WTC11 (cell line): ENCODE results near the gene KRAS. TPM values are rescaled to one million over a fixed set of nuclear protein-coding genes. Genes with fewer than 3 reads are reported as not detected.

ENCODE experiments used
- ATAC-seq: fragments of 200-7000 bp; cut with Tn5 transposase; 2 replicates; pipeline ENCODE4 v1.10.0; 2021; ENCODE audit warnings: mild to moderate bottlenecking, moderate library complexity
- CTCF ChIA-PET: fragments of 300-600 bp; sonication (Branson Sonifier 250); formaldehyde crosslinking; loops from one replicate; lab custom pipeline; 2021; ENCODE audit warnings: antibody characterized with exemption; lab: Charles Lee
- POLR2A ChIA-PET: fragments of 350-600 bp; sonication (Branson Sonifier 250); formaldehyde crosslinking; loops from one replicate; lab custom pipeline; 2021; ENCODE audit warnings: antibody characterized with exemption; lab: Charles Lee
- DNase-seq: peaks from one replicate; pipeline ENCODE4 v3.0.0; 2021; ENCODE audit warnings: low spot score
- H3K27ac Mint-ChIP-seq: 2 replicates; pipeline ENCODE4 v1.8.0; 2021; ENCODE audit warnings: mixed read lengths
- H3K27me3 Mint-ChIP-seq: 2 replicates; pipeline ENCODE4 v1.8.0; 2021; ENCODE audit warnings: low read depth, mild to moderate bottlenecking, moderate library complexity, mixed read lengths
- H3K36me3 Mint-ChIP-seq: 2 replicates; pipeline ENCODE4 v1.8.0; 2021; ENCODE audit warnings: mixed read lengths
- H3K4me1 Mint-ChIP-seq: 2 replicates; pipeline ENCODE4 v1.8.0; 2022; ENCODE audit warnings: mixed read lengths
- H3K4me3 Mint-ChIP-seq: 2 replicates; pipeline ENCODE4 v1.8.0; 2021; ENCODE audit warnings: mild to moderate bottlenecking, moderate library complexity, mixed read lengths
- H3K9me3 Mint-ChIP-seq: 2 replicates; pipeline ENCODE4 v1.8.0; 2021; ENCODE audit warnings: mixed read lengths
- ELF4 ChIP-seq: sonication (generic); formaldehyde crosslinking; IDR thresholded peaks from 2 replicates; pipeline ENCODE4 v1.8.1; 2022; ENCODE audit warnings: low read depth, mild to moderate bottlenecking, moderate library complexity, missing genetic modification reagents
- EMX1 ChIP-seq: fragments of 250-450 bp; sonication (Bioruptor Pico); IDR thresholded peaks from 2 replicates; pipeline ENCODE4 v1.8.0; 2021; ENCODE audit warnings: mild to moderate bottlenecking
- ETV6 ChIP-seq: sonication (generic); formaldehyde crosslinking; IDR thresholded peaks from 2 replicates; pipeline ENCODE4 v1.8.1; 2022; ENCODE audit warnings: mild to moderate bottlenecking, missing genetic modification reagents
- FOXP1 ChIP-seq: sonication (generic); formaldehyde crosslinking; IDR thresholded peaks from 2 replicates; pipeline ENCODE4 v1.8.0; 2022; ENCODE audit warnings: missing genetic modification reagents, mild to moderate bottlenecking, moderate library complexity, borderline replicate concordance
- GTF2I ChIP-seq: fragments of 250-450 bp; sonication (Bioruptor Pico); conservative IDR thresholded peaks from 2 replicates; pipeline ENCODE4 v1.4.0; 2021; ENCODE audit warnings: mild to moderate bottlenecking
- HMGA2 ChIP-seq: fragments of 250-450 bp; sonication (Bioruptor Pico); IDR thresholded peaks from 2 replicates; pipeline ENCODE4 v1.4.0; 2021; ENCODE audit warnings: mild to moderate bottlenecking, moderate library complexity
- PRRX2 ChIP-seq: fragments of 250-450 bp; sonication (Bioruptor Pico); IDR thresholded peaks from 2 replicates; pipeline ENCODE4 v1.8.0; 2021; ENCODE audit warnings: mild to moderate bottlenecking
- SOX15 ChIP-seq: fragments of 250-450 bp; sonication (Bioruptor Pico); IDR thresholded peaks from 2 replicates; pipeline ENCODE4 v1.9.0; 2021; ENCODE audit warnings: mild to moderate bottlenecking
- TEAD4 ChIP-seq: sonication (generic); formaldehyde crosslinking; IDR thresholded peaks from 2 replicates; pipeline ENCODE4 v1.8.0; 2022; ENCODE audit warnings: mild to moderate bottlenecking, missing genetic modification reagents
- ZNF121 ChIP-seq: sonication (generic); formaldehyde crosslinking; IDR thresholded peaks from 2 replicates; pipeline ENCODE4 v1.8.0; 2023; ENCODE audit warnings: missing genetic modification reagents
- total RNA-seq: library from RNA; stranded (reverse); gene quantifications from 3 replicates; pipeline ENCODE4 v1.2.3, GENCODE V29; 2021
- TF ChIP-seq, protein P1 (sequence below): sonication (generic); formaldehyde crosslinking; IDR thresholded peaks from 2 replicates; pipeline ENCODE4 v1.8.1; 2022; ENCODE audit warnings: low read depth, missing genetic modification reagents, borderline replicate concordance
- TF ChIP-seq, protein P2 (sequence below): sonication (generic); formaldehyde crosslinking; IDR thresholded peaks from 2 replicates; pipeline ENCODE4 v1.8.0; 2022; ENCODE audit warnings: missing genetic modification reagents
- TF ChIP-seq, protein P3 (sequence below): fragments of 250-450 bp; sonication (Bioruptor Pico); IDR thresholded peaks from 2 replicates; pipeline ENCODE4 v1.9.0; 2021; ENCODE audit warnings: moderate library complexity, mild to moderate bottlenecking, inconsistent platforms, borderline replicate concordance
- TF ChIP-seq, protein P4 (sequence below): sonication (generic); formaldehyde crosslinking; conservative IDR thresholded peaks from 2 replicates; pipeline ENCODE4 v1.8.1; 2022; ENCODE audit warnings: mild to moderate bottlenecking, missing genetic modification reagents

The KRAS gene
- total RNA-seq, 1 experiment from 2014 or later, result 66.2 TPM

DNA sequence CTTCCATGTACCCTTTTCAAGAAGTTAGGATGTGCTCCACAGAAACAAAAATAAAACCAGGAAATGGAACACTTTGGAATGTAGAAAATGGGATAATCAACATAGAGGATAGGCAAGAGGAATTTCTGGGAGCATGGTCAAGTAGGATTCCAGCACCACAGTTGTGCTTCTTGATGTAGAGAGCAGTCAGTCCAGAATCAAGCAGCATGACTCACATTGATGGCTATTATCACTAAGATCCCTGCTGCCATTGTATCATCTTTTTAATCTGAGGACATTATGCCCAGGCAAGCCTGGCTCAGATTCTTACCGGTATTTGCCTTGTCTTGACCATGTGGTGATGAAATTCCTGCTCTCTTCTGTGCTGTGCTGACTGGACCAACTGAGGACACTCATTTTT, 50.0 kb downstream of the KRAS start:
- ChIA-PET POLR2A (no interaction called here), CTCF (no interaction called here)
- H3K4me1 Mint-ChIP-seq, result peaks cover 7% of the 10 kb centered on the region
- no peaks in the 10 kb centered on the region for H3K36me3 Mint-ChIP-seq
- H3K4me3 Mint-ChIP-seq, result no peak overlapping the region
- DNase-seq (no peak), ATAC-seq (no peak)
- no peaks in the 10 kb centered on the region for H3K9me3 Mint-ChIP-seq
- TF ChIP-seq TEAD4, result no peak
- TF ChIP-seq, protein P1, sequence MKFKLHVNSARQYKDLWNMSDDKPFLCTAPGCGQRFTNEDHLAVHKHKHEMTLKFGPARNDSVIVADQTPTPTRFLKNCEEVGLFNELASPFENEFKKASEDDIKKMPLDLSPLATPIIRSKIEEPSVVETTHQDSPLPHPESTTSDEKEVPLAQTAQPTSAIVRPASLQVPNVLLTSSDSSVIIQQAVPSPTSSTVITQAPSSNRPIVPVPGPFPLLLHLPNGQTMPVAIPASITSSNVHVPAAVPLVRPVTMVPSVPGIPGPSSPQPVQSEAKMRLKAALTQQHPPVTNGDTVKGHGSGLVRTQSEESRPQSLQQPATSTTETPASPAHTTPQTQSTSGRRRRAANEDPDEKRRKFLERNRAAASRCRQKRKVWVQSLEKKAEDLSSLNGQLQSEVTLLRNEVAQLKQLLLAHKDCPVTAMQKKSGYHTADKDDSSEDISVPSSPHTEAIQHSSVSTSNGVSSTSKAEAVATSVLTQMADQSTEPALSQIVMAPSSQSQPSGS (CRISPR knock-in tag), result no peak
- TF ChIP-seq ETV6 (CRISPR knock-in tag), result no peak
- TF ChIP-seq, protein P2, sequence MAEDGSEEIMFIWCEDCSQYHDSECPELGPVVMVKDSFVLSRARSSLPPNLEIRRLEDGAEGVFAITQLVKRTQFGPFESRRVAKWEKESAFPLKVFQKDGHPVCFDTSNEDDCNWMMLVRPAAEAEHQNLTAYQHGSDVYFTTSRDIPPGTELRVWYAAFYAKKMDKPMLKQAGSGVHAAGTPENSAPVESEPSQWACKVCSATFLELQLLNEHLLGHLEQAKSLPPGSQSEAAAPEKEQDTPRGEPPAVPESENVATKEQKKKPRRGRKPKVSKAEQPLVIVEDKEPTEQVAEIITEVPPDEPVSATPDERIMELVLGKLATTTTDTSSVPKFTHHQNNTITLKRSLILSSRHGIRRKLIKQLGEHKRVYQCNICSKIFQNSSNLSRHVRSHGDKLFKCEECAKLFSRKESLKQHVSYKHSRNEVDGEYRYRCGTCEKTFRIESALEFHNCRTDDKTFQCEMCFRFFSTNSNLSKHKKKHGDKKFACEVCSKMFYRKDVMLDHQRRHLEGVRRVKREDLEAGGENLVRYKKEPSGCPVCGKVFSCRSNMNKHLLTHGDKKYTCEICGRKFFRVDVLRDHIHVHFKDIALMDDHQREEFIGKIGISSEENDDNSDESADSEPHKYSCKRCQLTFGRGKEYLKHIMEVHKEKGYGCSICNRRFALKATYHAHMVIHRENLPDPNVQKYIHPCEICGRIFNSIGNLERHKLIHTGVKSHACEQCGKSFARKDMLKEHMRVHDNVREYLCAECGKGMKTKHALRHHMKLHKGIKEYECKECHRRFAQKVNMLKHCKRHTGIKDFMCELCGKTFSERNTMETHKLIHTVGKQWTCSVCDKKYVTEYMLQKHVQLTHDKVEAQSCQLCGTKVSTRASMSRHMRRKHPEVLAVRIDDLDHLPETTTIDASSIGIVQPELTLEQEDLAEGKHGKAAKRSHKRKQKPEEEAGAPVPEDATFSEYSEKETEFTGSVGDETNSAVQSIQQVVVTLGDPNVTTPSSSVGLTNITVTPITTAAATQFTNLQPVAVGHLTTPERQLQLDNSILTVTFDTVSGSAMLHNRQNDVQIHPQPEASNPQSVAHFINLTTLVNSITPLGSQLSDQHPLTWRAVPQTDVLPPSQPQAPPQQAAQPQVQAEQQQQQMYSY (CRISPR knock-in tag), result no peak
- no peak for TF ChIP-seq EMX1 (CRISPR knock-in tag)
- no peaks in the 10 kb centered on the region for H3K27me3 Mint-ChIP-seq
- H3K27ac Mint-ChIP-seq, result peak overlapping the region; percentile 29; the same call in 1 of the 2 replicates

DNA sequence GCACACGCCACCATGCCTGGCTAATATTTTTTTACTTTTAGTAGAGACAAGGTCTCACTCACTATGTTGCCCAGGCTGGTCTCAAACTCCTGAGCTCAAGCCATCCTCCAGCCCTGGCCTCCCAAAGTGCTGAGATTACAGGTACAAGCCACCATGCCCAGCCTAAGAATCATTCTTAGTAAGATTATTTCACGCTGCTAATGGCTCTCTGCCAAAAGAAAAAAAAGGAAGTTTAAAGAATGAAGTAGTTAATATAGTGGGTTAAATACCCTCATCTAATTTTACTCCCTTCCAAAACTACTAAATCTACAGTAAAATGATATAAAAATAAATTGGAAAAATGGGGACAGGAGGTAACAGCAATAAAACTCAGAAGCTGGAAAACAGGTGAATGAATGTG, 53.1 kb downstream of the KRAS start:
- Mint-ChIP-seq H3K4me1 (peaks cover 11% of the 10 kb centered on the region), H3K27me3 (no peaks in the 10 kb centered on the region)
- no peak for ATAC-seq
- TF ChIP-seq GTF2I (CRISPR knock-in tag) (no peak), PRRX2 (CRISPR knock-in tag) (no peak), ZNF121 (CRISPR knock-in tag) (no peak), SOX15 (no peak), FOXP1 (CRISPR knock-in tag) (no peak), HMGA2 (no peak), ELF4 (CRISPR knock-in tag) (no peak)
- TF ChIP-seq, protein P2 (CRISPR knock-in tag), result no peak
- TF ChIP-seq, protein P3, sequence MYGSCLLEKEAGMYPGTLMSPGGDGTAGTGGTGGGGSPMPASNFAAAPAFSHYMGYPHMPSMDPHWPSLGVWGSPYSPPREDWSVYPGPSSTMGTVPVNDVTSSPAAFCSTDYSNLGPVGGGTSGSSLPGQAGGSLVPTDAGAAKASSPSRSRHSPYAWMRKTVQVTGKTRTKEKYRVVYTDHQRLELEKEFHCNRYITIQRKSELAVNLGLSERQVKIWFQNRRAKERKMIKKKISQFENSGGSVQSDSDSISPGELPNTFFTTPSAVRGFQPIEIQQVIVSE (CRISPR knock-in tag), result no peak
- TF ChIP-seq, protein P4, sequence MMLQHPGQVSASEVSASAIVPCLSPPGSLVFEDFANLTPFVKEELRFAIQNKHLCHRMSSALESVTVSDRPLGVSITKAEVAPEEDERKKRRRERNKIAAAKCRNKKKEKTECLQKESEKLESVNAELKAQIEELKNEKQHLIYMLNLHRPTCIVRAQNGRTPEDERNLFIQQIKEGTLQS (CRISPR knock-in tag), result no peak
- TF ChIP-seq, all 79 proteins: peak for 0
- Mint-ChIP-seq H3K4me3 (no peak overlapping the region), H3K27ac (no peak overlapping the region), H3K9me3 (no peaks in the 10 kb centered on the region), H3K36me3 (no peaks in the 10 kb centered on the region)
- ChIA-PET CTCF (interaction anchor here (1.2 kb wide), 1 partner anchor 42 kb away, joined by 3 read pairs; no protein-coding TSS in a partner anchor), POLR2A (no interaction called here)
- no peak for DNase-seq
